ENCODE results near the gene DNMT1. TPM values are rescaled to one million over a fixed set of nuclear protein-coding genes. Genes with fewer than 3 reads are reported as not detected.

DNMT1 gene
- total RNA-seq, 1 experiment from 2014 or later = 133 TPM

GRCh38 chr19:10115392-10116084, 79.2 kb downstream of the DNMT1 start:
- no peaks in the 10 kb centered on the region for H3K9me3 Mint-ChIP-seq (ENCODE audit: low read depth, unreplicated experiment)
- no TSS peak for BruUV-seq (replicated peaks)
- no peak for DNase-seq
- no peaks in the 10 kb centered on the region for H3K27me3 Mint-ChIP-seq (ENCODE audit: unreplicated experiment)
- TF ChIP-seq CTCF (IDR thresholded peaks at IDR 0.05; ENCODE audit: unreplicated experiment) = no peak
- H3K4me3 Mint-ChIP-seq (ENCODE audit: low read depth, unreplicated experiment) = no peak overlapping the region
- intact Hi-C loops (cut with micrococcal nuclease; ENCODE audit: unreplicated experiment) = no loop called here
- peaks cover 88% of the 10 kb centered on the region for H3K36me3 Mint-ChIP-seq (ENCODE audit: insufficient read depth, unreplicated experiment)
- peak overlapping the region; percentile 36 for H3K27ac Mint-ChIP-seq (ENCODE audit: unreplicated experiment)
- peaks cover 4% of the 10 kb centered on the region for H3K4me1 Mint-ChIP-seq (ENCODE audit: low read depth, unreplicated experiment)
- CTCF ChIA-PET = interaction anchor here (1.5 kb wide), 1 partner anchor 144 kb away, joined by 3 read pairs; no protein-coding TSS in a partner anchor

GRCh38 chr19:10114651-10115391, 79.9 kb downstream of the DNMT1 start:
- CTCF ChIA-PET = interaction anchor here (1.4 to 1.5 kb wide), 2 partner anchors 19 to 144 kb away, joined by 3 read pairs; no protein-coding TSS in a partner anchor
- no TSS peak for BruUV-seq (replicated peaks)
- peaks cover 11% of the 10 kb centered on the region for H3K4me1 Mint-ChIP-seq (ENCODE audit: low read depth, unreplicated experiment)
- intact Hi-C loops (cut with micrococcal nuclease; ENCODE audit: unreplicated experiment) = loop anchor here (5.0 kb wide), 1 partner anchor 83 kb away; no protein-coding TSS in a partner anchor
- peaks cover 91% of the 10 kb centered on the region for H3K36me3 Mint-ChIP-seq (ENCODE audit: insufficient read depth, unreplicated experiment)
- peak overlapping the region; percentile 36 for H3K27ac Mint-ChIP-seq (ENCODE audit: unreplicated experiment)
- no peaks in the 10 kb centered on the region for H3K9me3 Mint-ChIP-seq (ENCODE audit: low read depth, unreplicated experiment)
- no peak for TF ChIP-seq CTCF (IDR thresholded peaks at IDR 0.05; ENCODE audit: unreplicated experiment)
- H3K27me3 Mint-ChIP-seq (ENCODE audit: unreplicated experiment) = no peaks in the 10 kb centered on the region
- no peak for DNase-seq
- no peak overlapping the region for H3K4me3 Mint-ChIP-seq (ENCODE audit: low read depth, unreplicated experiment)

- no peak for DNase-seq
- H3K27ac Mint-ChIP-seq (ENCODE audit: unreplicated experiment) = peak overlapping the region; percentile 69
- TF ChIP-seq CTCF (IDR thresholded peaks at IDR 0.05; ENCODE audit: unreplicated experiment) = no peak
- CTCF ChIA-PET = interaction anchor here (0.8 to 1.4 kb wide), 2 partner anchors 18 to 82 kb away, joined by 3 read pairs; no protein-coding TSS in a partner anchor
- intact Hi-C loops (cut with micrococcal nuclease; ENCODE audit: unreplicated experiment) = loop anchor here (5.0 kb wide), 1 partner anchor 82 kb away; no protein-coding TSS in a partner anchor
- no peak overlapping the region for H3K4me3 Mint-ChIP-seq (ENCODE audit: low read depth, unreplicated experiment)
- H3K4me1 Mint-ChIP-seq (ENCODE audit: low read depth, unreplicated experiment) = peaks cover 11% of the 10 kb centered on the region
- no TSS peak for BruUV-seq (replicated peaks)
- H3K27me3 Mint-ChIP-seq (ENCODE audit: unreplicated experiment) = no peaks in the 10 kb centered on the region
- H3K36me3 Mint-ChIP-seq (ENCODE audit: insufficient read depth, unreplicated experiment) = peaks cover 91% of the 10 kb centered on the region
- H3K9me3 Mint-ChIP-seq (ENCODE audit: low read depth, unreplicated experiment) = no peaks in the 10 kb centered on the region
These were observed 80.6 kb downstream of the DNMT1 start for GRCh38 chr19:10113964-10114650.

GRCh38 chr19:10113592-10113963, 81.2 kb downstream of the DNMT1 start:
- Mint-ChIP-seq H3K27me3 (ENCODE audit: unreplicated experiment) (no peaks in the 10 kb centered on the region), H3K27ac (ENCODE audit: unreplicated experiment) (peak overlapping the region; percentile 69), H3K4me1 (ENCODE audit: low read depth, unreplicated experiment) (peaks cover 11% of the 10 kb centered on the region), H3K36me3 (ENCODE audit: insufficient read depth, unreplicated experiment) (peaks cover 89% of the 10 kb centered on the region), H3K4me3 (ENCODE audit: low read depth, unreplicated experiment) (no peak overlapping the region), H3K9me3 (ENCODE audit: low read depth, unreplicated experiment) (no peaks in the 10 kb centered on the region)
- CTCF ChIA-PET = interaction anchor here (0.7 to 1.4 kb wide), 3 partner anchors 17 to 83 kb away, joined by 3 to 4 read pairs (median 3); no protein-coding TSS in a partner anchor
- no peak for TF ChIP-seq CTCF (IDR thresholded peaks at IDR 0.05; ENCODE audit: unreplicated experiment)
- intact Hi-C loops (cut with micrococcal nuclease; ENCODE audit: unreplicated experiment) = loop anchor here (5.0 kb wide), 1 partner anchor 81 kb away; no protein-coding TSS in a partner anchor
- BruUV-seq (replicated peaks) = no TSS peak
- no peak for DNase-seq
